GM13977 (cell line): Measurements from ENCODE around the gene DLG2.

Source experiments
- DNase-seq: peaks from one replicate; pipeline ENCODE4 v3.0.0; 2012; ENCODE audit warnings: low spot score
- in situ Hi-C: fragments of 300-500 bp; cut with MboI; formaldehyde crosslinking; loops from one replicate; pipeline ENCODE4 v1.12.0; 2022; ENCODE audit warnings: low sequenced_read_pairs, low pct_unique_long_range_greater_than_20kb, mixed read lengths, inconsistent platforms; ENCODE audit not compliant: unreplicated experiment
- TF ChIP-seq, protein P1 (sequence below): IDR thresholded peaks from 2 replicates; pipeline ENCODE4 v1.5.1; 2012; ENCODE audit warnings: mild to moderate bottlenecking, control low read depth; ENCODE audit not compliant: insufficient read depth; ENCODE audit errors: extremely low read depth, missing control alignments

Gene DLG2

GRCh38 chr11:84922836-84923235 lies 704.3 kb downstream of the DLG2 start:
- in situ Hi-C loops = no loop called here
- DNase-seq = no peak
- TF ChIP-seq, protein P1, sequence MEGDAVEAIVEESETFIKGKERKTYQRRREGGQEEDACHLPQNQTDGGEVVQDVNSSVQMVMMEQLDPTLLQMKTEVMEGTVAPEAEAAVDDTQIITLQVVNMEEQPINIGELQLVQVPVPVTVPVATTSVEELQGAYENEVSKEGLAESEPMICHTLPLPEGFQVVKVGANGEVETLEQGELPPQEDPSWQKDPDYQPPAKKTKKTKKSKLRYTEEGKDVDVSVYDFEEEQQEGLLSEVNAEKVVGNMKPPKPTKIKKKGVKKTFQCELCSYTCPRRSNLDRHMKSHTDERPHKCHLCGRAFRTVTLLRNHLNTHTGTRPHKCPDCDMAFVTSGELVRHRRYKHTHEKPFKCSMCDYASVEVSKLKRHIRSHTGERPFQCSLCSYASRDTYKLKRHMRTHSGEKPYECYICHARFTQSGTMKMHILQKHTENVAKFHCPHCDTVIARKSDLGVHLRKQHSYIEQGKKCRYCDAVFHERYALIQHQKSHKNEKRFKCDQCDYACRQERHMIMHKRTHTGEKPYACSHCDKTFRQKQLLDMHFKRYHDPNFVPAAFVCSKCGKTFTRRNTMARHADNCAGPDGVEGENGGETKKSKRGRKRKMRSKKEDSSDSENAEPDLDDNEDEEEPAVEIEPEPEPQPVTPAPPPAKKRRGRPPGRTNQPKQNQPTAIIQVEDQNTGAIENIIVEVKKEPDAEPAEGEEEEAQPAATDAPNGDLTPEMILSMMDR = no peak

DNA sequence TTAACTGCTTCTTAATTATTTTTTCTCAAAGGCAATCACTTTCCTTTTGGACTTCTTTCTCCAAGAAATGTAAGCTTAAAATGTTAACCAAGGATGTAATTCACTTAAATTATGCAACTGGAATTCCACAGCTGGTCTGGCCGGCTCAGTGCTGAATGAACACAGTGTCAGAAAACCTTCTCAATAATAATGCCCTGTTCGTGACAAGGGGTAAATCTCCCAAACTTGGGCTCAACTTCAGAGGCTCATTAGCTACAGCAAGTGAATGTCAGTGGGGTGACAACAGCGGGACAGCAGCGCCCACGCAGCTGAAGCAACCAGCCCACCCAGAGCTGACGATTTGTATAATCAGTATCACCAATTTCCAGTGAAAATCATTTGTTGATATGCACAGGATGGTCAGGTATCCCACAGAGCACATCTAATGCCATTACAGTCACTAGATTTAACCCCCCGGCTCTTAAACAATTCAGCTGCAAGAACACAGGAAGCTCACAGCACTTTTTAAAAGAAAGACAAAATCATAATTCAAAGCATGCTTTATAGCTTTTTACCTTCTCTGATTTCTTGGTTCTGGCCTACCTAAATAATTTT lies 704.8 kb downstream of the DLG2 start:
- TF ChIP-seq, protein P1 = no peak
- in situ Hi-C loops = no loop called here
- DNase-seq = no peak

DNA sequence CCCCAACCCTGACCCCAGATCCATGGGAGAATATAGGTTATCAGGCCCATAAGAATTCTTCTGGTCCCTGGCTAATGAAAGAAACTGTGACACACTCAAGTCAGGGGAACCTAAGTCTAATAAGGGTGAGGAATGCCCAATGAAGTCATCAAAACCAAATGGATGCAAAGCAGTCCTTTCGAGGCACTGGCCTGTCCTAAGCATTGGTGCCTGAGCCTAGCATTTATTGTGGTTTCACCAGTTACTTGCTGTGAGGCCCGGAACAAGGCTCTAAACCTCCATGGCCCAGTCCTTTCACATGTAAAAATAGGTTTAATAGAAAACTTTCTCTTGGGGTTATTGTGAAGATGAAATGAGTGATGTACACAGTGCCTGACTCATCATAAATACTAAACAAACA lies 712.6 kb downstream of the DLG2 start:
- TF ChIP-seq, protein P1 = no peak
- in situ Hi-C loops = no loop called here
- DNase-seq = no peak

GRCh38 chr11:84909740-84910139 lies 717.4 kb downstream of the DLG2 start:
- TF ChIP-seq, protein P1 = no peak
- no peak for DNase-seq
- in situ Hi-C loops = no loop called here

- TF ChIP-seq, protein P1 = no peak
- in situ Hi-C loops = no loop called here
- DNase-seq = no peak
These were observed 720.1 kb downstream of the DLG2 start for GRCh38 chr11:84906995-84907394.

GRCh38 chr11:84905411-84905810 lies 721.7 kb downstream of the DLG2 start:
- TF ChIP-seq, protein P1 = no peak
- DNase-seq = no peak
- in situ Hi-C loops = no loop called here
